ENCODE results near the gene XYLT1.
"Not testable (repeated sequence)": the region's sequence is repeated elsewhere in the genome, so short reads cannot be mapped to it uniquely, and the experiment has no call there.

Gene XYLT1

DNA sequence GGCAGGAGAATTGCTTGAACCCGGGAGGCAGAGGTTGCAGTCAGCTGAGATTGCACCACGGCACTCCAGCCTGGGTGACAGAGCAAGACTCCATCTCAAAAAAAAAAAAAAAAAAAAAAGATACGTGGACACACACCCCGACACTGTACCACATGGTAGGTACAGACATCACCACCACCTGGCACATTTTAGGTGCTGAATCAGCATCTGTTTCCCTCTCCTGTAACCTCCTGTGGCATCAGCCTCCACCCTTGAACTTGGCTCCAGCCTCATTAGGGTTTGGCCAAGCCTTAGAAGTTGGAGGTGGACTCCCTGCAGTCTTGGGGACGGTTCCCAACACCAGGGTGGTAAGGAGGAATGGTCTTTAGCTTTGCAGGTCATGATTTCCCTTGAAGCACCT is 46.0 kb downstream of the XYLT1 start:
- DNase-seq (ENCODE audit: low read depth): no peak

DNA sequence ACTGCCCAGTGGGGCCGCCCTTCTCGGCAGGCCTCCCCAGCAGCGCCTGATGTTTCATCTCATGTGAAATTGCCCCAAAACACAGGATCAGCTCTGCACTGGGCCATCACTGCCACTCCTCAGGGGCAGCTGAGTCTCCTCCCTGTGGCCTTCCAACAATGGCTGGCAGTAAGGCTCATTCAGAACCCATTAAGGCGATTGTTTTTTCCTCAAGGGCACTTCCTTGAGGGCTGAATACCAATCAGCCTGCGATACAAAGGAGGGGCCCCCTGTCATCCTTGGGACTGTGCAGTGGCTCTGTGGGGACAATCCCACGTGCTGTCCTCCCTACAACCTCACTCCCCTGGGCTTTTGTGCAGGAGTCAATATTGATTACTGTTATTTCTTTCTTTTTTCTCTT is 47.5 kb downstream of the XYLT1 start:
- no peak for DNase-seq (ENCODE audit: low read depth)

DNA sequence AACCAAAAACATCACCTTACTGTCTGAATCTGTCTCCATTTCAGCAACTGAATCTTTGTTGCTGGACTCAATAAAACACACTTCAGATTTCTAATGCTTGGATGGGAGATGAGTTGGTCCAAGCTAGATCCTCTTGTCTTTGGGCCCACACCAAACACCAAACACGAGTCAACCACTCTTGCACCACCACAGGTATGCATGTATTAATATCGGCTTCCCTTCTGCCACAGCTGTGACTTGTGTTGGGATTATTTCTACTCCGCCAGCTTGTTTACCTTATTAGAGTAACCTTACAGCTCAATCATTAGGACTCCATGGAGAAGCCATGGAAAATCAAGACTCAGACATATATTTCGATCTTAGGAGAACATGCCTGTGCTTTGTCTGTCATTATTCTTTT is 49.9 kb downstream of the XYLT1 start:
- DNase-seq (ENCODE audit: low read depth): no peak

DNA sequence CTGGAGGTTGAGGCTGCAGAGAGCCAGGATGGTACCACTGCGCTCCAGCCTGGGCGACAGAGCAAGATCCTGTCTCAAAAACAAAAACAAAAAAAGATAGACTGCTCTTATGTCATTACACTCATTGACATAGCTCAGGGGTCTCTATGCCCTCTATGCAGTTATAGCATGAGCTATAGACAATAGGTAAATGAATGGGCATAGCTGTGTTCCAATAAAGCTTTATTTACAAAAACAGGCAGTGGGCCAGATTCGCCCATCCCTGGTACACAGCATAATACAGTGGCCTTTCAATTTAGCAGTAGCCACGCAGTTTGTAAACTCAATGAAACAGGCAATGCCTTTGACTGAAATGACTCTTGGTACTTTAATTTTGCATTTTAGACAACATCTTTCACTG is 51.5 kb downstream of the XYLT1 start:
- no peak for DNase-seq (ENCODE audit: low read depth)

DNA sequence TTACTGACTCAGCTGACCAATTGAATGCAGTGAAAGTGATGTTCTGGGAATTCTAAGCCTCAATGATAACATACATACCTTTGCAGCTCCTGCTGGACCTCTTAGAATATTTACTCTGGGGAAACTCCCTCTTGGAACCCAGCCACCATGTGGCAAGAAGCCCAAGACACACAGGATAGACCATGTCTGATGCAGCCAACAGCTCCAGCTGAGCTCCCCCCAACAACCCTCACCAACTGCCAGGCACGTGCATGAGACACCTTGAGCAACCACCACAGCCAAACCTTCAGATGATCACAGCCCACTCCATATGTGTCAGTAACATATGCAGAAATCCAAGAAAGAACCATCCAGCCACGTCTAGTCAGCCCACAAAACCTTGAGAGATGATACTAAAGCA is 53.0 kb downstream of the XYLT1 start:
- no peak for DNase-seq (ENCODE audit: low read depth)

DNA sequence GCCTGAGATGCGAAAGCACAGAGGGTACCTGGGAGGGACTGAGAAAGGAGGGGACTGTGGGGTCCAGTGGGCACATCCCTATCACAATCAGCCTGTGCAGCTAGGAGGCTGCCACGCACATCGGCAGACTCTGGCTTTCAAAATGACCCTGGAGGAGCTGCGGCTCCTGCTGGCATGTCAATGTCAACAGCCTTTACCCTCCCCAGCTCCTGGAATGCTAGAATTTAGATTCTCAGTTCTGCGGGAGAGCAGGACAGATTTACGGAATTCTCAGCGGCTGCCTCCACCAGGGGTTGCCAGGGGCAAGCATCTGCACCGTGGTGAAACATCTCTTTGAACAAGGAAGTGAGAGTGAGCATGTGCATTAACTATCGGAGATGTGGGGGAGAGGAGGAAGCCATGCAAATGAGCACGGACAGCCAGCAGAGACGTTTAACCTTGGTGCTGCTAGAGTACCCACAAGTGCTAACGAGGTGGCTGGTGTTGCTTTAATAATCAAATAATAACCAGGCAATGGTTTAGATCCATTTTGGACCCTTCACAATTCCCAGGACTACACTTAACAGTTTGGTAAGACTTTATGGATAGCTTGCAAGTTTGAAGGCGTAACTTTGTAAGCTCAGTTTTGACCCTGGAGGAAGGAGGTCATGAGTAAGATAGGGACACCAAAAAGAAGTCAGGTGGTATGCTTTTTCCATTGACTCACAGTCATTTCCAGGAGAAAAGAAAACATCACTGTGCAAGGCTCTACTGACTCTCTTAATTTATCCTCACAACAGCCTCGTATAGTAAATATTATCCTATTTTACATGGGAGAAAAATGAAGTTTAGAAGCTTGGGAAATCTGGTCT is 54.1 kb downstream of the XYLT1 start:
- peak; percentile 54 for DNase-seq (ENCODE audit: low read depth)

DNA sequence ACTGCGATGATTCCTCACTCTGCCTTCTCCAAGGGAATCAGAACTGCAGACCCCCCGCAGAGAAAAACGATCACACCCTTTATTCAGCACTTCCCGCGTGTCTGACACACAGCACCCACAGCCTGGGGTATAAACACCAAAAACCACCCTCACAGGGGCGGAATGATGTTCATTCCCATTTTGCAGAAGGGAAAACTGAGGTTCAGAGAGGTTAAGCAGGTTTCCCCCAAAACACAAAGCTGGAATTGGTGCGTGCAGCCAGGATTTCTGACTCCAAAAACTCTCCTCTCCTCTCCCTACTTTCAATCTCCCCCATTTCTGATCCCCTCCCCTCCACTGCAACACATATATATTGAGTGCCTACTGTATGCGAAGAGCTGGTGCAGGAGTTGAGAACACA is 55.8 kb downstream of the XYLT1 start:
- no peak for DNase-seq (ENCODE audit: low read depth)

DNA sequence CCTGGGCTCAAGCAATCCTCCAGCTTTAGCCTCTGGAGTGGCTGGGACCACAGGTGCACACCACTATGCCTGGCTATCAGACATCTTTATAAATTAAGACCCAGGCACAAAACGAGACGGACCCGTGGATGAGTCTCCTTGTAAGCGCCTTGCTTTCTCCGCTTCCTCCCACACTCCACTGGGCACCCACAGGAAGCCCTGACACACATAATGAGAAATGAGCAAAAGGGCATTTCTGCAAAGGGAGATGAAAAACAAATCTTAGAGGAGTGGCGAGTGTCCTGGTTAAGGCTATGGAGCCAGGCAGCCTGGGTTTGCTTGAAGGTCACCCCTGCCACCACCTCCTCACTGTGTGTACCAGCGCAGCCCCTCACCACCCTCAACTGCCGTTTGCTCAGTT is 56.3 kb downstream of the XYLT1 start:
- no peak for DNase-seq (ENCODE audit: low read depth)

DNA sequence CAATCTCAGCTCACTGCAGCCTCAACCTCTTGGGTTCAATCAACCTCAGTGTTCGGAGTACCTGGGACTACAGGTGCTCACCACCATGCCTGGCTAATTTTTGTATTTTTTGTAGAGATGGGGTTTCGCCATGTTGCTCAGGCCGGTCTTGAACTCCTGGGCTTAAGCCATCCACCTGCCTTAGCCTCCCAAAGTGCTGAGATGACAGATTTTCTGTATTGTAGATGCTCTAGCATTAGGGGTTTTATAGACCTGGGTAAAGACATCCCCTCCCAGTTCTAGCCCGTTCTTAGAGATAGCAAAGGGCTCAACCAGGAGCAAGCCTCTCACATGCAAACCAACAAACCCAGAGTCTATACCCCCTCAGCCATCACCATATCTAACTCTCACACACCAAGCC is 57.3 kb downstream of the XYLT1 start:
- DNase-seq (ENCODE audit: low read depth): no peak

DNA sequence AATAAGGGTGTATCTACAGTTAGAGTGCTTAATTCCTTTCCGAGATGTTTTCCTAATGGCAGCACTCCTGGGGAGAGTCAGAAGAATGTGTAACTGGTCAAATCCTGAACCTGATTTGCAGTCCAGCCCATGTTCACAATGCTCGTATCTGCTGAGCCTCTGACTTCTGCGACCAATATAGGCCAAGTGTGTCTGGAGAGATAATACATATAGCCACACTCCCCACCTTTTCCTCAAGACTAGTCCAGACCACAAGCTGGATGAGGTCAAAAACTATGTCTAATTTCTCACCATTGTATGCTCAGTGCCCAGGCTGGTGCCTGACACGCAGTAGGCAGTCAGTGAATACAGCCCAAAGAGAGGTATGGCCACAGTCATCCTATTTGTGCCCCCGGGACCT is 58.0 kb downstream of the XYLT1 start:
- no peak for DNase-seq (ENCODE audit: low read depth)

DNA sequence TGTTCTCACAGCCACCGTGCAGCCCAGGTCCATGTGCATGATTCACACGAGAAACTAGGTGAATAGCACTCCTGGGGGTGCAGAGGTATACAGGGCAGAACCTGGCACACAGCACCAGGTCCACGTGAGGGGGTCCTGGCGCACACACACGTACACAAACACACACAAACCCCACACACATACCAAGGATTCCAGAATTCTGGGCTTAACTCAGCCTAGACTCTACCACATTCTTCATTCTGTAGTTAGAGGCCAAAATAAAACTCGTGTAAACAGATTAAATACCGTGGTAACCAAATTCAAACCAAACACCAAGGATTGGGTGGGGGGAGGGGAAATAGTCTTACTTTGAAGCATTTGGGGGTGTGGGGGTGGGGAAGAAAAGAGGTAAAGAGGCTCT is 58.5 kb downstream of the XYLT1 start:
- DNase-seq (ENCODE audit: low read depth): peak; percentile 27

DNA sequence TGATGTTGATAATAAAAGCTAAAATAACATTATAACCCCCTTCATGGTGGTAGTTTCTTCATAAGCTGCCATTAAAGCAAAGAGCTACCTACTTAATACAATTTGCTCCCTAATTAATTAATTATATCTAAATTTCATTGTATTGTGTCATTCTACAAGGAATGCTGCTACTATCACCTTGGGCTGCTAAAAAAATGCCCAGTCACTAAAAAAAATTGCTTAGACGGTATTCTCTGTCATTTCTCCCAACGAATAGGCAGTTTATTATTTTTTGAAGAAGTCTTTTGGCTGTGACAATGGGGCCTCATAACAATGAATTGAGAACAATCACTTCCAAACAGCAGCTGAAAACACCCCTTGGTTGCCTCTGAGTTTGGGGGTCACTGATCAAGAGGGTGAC is 59.5 kb downstream of the XYLT1 start:
- no peak for DNase-seq (ENCODE audit: low read depth)

DNA sequence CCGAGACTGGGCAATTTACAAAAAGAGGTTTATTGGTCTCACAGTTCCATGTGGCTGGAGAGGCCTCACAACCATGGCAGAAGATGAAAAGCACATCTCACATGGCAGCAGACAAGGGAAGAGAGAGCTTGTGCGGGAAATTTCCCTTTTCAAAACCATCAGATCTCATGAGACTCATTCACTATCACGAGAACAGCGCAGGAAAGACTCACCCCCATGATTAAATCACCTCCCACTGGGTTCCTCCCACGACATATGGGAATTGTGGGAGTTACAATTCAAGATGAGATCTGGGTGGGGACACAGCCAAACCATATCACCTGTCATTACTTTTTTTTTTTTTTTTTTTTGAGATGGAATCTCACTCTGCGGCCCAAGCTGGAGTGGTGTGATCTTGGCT is 60.4 kb downstream of the XYLT1 start:
- DNase-seq (ENCODE audit: low read depth): not testable (repeated sequence)

DNA sequence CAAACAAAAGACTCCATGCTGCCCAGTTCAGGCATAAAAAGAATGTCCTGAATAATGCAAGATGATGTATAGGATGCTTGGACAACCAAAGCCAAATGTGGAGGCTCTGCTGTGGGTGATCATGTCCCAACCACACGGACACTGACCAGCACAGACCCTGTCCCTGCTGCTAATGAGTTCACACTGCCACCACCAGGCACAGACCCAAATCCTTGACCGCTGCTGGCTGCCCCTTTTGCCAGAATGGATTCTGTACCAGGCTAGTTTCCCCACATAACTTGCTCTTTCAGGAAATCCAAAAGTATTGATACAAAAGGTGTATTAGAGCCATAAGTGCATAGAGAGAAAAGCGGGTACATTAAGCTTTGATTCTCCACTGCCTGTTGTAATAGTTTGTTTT is 60.9 kb downstream of the XYLT1 start:
- no peak for DNase-seq (ENCODE audit: low read depth)

DNA sequence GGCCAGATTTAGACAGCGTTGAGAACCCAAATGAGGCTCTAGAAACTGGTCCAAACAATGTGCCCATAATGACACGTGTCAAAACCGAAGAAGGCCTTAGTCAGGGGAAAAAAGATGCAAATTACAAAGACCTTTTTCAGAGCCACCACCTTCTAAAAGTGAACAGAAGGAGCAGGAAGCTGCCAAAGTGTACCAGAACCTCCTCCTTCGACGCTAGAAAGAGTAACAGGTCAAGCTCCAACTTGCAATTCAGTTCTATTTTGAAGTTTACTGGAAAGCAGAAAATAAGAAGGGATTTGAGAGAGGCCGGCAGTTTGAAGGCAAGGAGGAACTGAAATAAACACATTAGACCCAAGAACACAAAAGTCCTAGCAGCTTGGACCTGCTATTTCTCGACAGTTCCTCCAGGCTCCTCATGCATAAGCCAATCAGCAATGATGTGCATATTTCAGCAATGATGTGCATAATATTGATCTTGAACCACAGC is 61.8 kb downstream of the XYLT1 start:
- DNase-seq (ENCODE audit: low read depth): no peak

DNA sequence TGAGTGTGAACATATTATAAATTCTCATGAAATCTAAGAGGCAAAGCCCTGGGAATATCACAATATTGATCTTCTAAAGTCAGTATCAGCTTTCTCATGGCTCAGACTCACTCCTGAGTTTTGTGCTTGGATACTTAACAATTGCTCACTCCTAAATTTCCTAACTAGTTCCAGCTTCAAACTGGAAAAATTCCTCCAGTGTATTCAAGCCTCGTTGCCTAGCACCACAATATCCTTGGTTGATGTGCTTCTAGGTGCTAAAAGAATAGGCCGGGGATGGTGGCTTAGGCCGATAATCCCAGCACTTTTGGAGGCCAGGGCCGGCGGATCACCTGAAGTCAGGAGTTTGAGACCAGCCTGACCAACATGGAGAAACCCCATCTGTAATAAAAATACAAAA is 62.5 kb downstream of the XYLT1 start:
- no peak for DNase-seq (ENCODE audit: low read depth)

DNA sequence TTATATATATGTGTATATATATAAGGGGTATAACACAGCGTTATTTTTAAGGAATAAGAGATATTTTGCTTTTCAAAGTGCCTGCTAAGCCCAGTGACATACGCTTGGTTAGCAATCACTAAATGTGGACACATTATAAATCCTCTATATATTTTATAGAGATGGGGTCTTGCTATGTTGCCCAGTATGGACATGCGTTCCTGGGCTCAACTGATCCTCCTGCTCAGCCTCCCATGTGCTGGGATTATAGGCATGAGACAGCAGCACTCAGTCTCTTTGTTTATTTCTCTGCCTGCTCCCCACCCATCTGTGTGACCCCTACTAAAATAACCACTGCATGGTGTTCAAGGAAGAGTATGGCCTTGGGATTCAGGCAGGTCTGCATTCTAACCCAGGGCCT is 63.4 kb downstream of the XYLT1 start:
- DNase-seq (ENCODE audit: low read depth): no peak

DNA sequence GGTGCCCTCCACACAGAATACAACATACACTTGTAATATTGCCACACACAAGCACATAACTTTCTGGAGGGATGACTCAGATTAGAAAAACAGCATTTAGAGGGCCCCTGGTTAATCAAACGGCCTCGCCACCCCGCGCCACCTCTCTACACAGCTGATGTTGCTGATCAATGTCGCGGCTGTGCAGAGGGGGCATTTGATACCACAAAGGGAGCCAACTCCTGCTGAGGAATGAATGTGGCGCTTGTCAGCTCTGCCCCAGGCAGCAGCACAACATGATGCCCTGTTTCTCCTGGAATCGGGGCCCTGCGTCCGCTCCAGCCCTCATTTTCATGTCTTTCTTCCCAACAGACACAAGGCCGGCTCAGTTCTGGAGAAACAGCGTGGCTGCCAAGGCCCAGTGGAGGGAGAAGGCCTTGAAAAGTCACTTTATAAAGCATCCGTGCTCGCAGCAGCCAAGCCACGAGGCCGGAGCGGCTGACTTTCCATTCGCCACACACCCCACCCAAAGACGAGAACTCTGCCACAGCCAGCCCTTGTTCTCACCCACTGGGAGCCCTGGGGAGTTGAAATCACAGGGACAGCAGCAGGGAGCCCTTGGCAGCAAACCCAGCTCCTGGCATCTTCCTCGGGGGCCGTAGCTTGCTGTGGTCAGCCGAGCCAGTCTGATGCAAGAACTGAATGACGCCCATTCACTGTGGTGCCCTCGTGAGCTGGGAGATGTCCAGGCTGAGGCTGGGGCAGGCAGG is 65.6 kb downstream of the XYLT1 start:
- peak; percentile 97 for DNase-seq (ENCODE audit: low read depth)

DNA sequence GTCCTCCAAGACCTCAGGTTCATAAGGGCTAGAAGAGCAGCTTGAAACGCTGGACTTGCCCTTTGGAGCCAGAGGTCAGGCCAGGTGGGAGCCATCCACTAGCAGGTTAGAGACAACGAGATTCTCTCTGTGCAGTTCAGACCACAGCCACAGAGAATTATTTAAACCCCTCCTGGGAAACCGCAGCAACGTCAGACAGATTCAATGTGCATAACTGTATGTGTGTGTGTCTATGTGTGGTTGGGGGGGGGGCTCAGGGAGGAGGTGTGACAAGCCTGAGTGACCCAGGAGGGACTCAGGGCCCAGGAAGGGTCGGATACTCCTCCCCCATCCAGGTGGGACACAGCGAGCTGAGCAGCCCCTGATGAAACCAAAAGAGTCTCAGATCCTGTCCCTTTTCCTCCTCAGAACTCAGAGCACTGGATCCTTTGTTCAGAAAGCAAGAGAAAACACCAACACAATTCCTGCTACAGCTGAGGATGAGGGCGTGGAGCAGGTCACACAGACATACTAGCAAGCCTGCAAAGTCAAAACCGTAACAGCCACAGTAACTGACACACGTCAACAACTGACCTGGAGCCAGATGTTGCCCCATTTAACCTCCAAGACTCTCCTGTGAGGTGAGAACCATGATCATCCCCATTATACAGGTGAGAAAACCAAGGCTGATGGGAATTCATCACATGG is 66.8 kb downstream of the XYLT1 start:
- no peak for DNase-seq (ENCODE audit: low read depth)

DNA sequence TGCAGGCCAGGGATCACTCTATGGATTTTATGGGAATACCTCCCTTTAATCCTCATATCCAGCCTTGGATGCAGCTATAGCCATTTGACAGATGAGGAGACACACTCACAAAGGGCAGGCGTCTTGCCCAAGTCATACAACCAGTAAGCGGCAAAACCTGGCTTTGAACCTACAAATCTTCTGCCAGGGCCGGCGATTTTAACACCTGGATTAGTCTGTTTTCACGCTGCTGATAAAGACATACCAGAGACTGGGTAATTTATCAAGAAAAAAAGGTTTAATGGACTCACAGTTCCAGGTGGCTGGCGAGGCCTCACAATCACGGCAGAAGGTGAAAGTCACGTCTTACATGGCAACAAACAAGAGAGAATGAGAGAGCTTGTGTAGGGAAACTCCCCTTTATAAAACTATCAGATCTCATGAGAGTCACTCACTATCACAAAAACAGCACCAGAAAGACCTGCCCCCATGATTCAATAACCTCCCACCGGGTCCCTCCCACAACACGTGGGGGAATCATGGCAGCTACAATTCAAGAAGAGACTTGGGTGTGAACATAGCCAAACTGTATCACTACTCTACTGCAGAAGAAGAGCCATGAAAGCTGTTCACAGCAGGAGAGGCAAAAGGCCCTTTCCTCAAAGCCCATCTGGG is 67.5 kb downstream of the XYLT1 start:
- DNase-seq (ENCODE audit: low read depth): no peak

DNA sequence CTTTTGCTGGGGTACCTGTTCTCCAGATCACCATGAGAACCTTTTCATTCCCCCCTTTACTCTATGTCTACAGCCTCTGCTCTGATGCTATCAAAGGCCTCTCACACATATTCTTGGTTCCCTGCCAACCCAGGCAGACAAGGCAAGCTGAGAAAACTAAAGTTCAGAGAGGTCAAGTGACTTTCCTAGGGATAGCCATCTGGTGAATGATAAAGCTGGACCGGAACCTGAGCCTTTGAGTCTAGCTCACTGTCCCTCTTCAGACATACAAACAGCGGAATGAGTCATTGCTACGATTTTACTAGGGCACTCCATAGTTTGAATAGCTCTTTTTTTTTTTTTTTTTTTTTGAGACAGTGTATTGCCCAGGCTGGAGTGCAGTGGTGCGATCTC is 73.3 kb downstream of the XYLT1 start:
- DNase-seq (ENCODE audit: low read depth): no peak

DNA sequence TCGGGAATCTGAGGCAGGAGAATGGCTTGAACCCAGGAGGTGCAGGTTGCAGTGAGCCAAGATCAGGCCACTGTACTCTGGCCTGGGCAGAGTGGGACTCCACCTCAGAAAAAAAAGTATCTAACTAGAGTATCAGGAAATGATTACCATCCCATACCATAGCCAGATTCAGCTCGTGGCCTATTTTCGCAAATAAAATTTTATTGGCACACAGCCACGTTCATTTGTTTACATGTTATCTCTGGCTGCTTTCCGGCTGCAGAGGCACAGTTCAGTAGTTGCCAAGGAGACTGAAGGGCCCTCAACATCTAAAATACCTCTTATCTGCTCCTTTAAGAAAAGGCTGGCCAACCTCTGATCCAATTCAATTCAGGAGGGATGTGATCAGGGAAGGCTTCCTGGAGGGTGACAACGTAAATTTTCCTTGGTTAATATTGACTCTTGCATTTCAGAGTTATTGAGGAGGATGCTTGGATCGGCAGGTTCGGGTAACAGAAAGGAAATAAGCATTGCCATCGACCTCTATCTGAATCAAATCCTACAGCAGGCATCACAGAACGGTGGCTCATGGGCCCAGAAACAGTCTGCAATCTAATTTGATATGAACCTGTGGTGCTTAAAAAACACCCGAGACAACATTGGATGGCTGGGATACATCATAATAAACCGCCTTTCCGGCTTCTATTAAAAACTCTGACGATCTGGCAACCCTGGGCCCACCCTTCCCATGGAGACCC is 73.8 kb downstream of the XYLT1 start:
- peak; percentile 68 for DNase-seq (ENCODE audit: low read depth)

Data from fibroblast of gingiva (primary cell).